Heart left ventricle (tissue), 16 donors: ENCODE data around the gene MYH6. TPM values are rescaled to one million over a fixed set of nuclear protein-coding genes. Genes with fewer than 3 reads are reported as not detected.
A peak's percentile ranks its signal among the peaks of the same experiment; 100 is the strongest.

Experiments used
- ATAC-seq, 4 donors: fragments of 200-7000 bp; cut with Tn5 transposase; one replicate each; pipeline ENCODE4 v1.9.1; 2020 to 2022; ENCODE audit warnings: moderate library complexity in 4 of 4, mild to moderate bottlenecking in 3 of 4, moderate number of reproducible peaks in 1 of 4
- DNase-seq, 5 donors: peaks; one replicate each; pipeline ENCODE4 v3.0.0-alpha.2; 2020
- H3K27ac ChIP-seq, 12 donors: fragments of 200-600 bp; sonication (generic) in 4 of 12; one replicate each; pipeline versions ENCODE4 v1.5.0 to v1.8.0; 2016 to 2022; ENCODE audit warnings: mild to moderate bottlenecking in 2 of 12
- H3K27me3 ChIP-seq, 9 donors: fragments of 200-600 bp; sonication (generic) in 2 of 9; one replicate each; pipeline versions ENCODE4 v1.5.1 to v1.8.0; 2016 to 2022; ENCODE audit warnings: mild to moderate bottlenecking in 3 of 9
- H3K36me3 ChIP-seq, 9 donors: fragments of 200-600 bp; sonication (generic) in 2 of 9; one replicate each; pipeline versions ENCODE4 v1.5.0 to v1.8.0; 2018 to 2022; ENCODE audit warnings: mild to moderate bottlenecking in 2 of 9
- H3K4me1 ChIP-seq, 12 donors: fragments of 200-600 bp; sonication (generic) in 4 of 12; one replicate each; pipeline versions ENCODE4 v1.5.0 to v1.8.0; 2016 to 2022; ENCODE audit warnings: mild to moderate bottlenecking in 3 of 12
- H3K4me3 ChIP-seq, 12 donors: fragments of 200-600 bp; sonication (generic) in 4 of 12; one replicate each; pipeline versions ENCODE4 v1.5.0 to v1.8.0; 2017 to 2022; ENCODE audit warnings: mild to moderate bottlenecking in 9 of 12, moderate library complexity in 4 of 12
- H3K9me3 ChIP-seq, 12 donors: fragments of 200-600 bp; sonication (generic) in 4 of 12; one replicate each; pipeline versions ENCODE4 v1.5.0 to v1.8.0; 2016 to 2022; ENCODE audit warnings: mild to moderate bottlenecking in 1 of 12
- POLR2A ChIP-seq, 2 donors: fragments of 450-650 bp; IDR thresholded peaks; one replicate each; pipeline ENCODE4 v1.6.1; 2017; ENCODE audit warnings: antibody characterized with exemption in 2 of 2, mild to moderate bottlenecking in 2 of 2, moderate library complexity in 2 of 2
- WGBS, 4 donors: extraction: QIAGEN DNeasy Blood & Tissue Kit in 2 of 4; methylation state at CpG; one replicate each; pipeline versions ENCODE4 v1.1.5 to v1.1.7; 2013 to 2018; 5-methylcytosine and 5-hydroxymethylcytosine counted together
- intact Hi-C, 10 donors: fragments of 100-400 bp; cut with DNase I; formaldehyde crosslinking; loops; one replicate each; pipeline versions ENCODE4 v1.11.1 to v1.14.2; 2022
- polyA plus RNA-seq, 2 donors: library from polyadenylated mRNA; stranded (reverse); fragments of 200-250 nt; gene quantifications; one replicate each; pipeline ENCODE4 v1.2.3, GENCODE V29; 2013
- total RNA-seq, 9 donors: library from RNA; depleted of rRNA in 2 of 9; stranded (reverse); fragments of >200 nt in 2 of 9; fragmentation: NEBNext Ultra II Directional in 3 of 9; extraction: Animal tissue kit (Norgen Biotek cat#: 25700) in 3 of 9; gene quantifications; one replicate each; pipeline versions ENCODE4 v1.1.0 to v1.2.4, GENCODE V29; 2016 to 2023
- TF ChIP-seq, protein P1 (sequence below), 12 donors: fragments of 200-600 bp; sonication (generic) in 4 of 12; IDR thresholded peaks; one replicate each; pipeline versions ENCODE4 v1.5.0 to v1.8.0; 2018 to 2022; ENCODE audit warnings: antibody characterized with exemption in 12 of 12, mild to moderate bottlenecking in 5 of 12
- donor health status: ischemic (EF 13 %, LVEDD 7.1; RV severe dilation, severe dysfunction).
- donor health status: healthy with polysubstance abuse.
- donor health status: DM: no; HTN: yes; CAD: no.
- donor health status: DM: no; HTN: no; CAD: no.
- donor health status: ischemic (EF 25% LVEDD 6.9; RV normal size, moderate dysfunction).
- donor health status: ischemic (EF 25% LVEDD 5.7; RV mildly dilated, moderate dysfunction).
- donor health status: healthy.
- donor health status: DM: yes; HTN: yes; CAD: no.
- donor health status: ischemic (EF 35%, LVEDD 5.7; RV mildly dilated, moderate dysfunction).
- donor health status: nonischemic (EF 11% LVEDD 7.7; RV severe dilation, severe dysfunction).
- donor health status: DM: yes; HTN: yes; CAD: no.
- donor health status: PGD.
- donor health status: ischemic (EF 29% LVEDD 5.4; RV normal size, mild dysfunction).
- donor health status: nonischemic (EF 23%, LVEDD 6.1; RV moderate dilation, normal function).

Gene MYH6
- total and polyA plus RNA-seq, 11 donors, result 76.8 to 5,104 (median 1,271) TPM

DNA sequence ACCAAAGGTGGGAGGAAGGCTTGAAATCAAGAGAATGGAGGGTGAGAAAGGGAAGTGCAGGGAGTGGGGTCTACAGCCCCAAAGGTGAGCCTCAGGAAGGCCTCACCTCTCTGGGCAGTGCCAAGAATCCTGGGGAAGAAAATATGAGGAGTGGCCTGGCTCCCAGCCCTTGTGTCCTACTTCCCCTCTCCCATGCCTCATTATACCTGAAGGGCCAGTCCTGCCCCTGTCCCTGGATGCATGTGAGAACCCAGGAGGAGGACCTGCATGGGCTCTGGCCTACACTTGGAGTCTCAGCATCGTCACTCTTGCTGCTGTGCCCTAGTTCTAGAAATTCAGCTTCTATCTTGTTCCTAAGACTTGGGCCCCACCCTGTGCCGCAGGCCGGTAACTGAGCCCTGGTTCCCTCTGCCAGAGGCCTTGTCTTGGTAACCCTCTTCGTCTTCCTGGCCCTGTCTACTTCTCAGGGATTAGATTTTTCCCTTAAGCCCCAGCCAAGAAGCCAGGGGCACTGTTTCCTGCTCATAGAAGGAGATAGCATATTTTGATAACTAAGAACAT lies 38.3 kb upstream of the MYH6 start:
- 34 to 42% (median 36%) methylated on average over 4 of the region's 4 CpGs for WGBS, 4 donors
- intact Hi-C loops, result loop anchor here in 7 of 10 donors (2.0 to 10.0 kb wide), 6 partner anchors 39 to 120 kb away; partner anchors contain the start of gene MYH6 (in 1 of the 7)

DNA sequence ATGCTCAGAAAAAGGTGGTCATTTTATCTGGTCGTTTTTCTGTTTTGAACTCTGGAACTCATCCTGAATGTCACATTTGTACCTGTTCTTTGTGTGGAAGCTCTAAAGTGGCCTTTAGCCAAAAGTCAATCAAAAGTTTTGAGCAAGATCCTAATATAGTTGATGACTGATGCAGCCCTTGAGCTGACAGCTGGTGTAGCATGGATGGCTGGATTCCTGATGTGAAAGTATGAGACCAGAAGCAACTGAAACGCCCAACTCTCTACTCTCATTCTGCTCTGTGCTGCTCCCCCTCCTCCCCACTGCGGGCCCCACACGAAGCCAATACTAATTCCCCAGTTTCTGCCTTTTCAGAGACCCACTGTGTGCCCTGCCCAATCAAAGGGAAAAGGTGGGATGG lies 37.7 kb upstream of the MYH6 start:
- ATAC-seq, result peak in 1 of 4 donors; percentile 15
- 44 to 49% (median 44%) methylated on average over 4 of the region's 4 CpGs for WGBS, 4 donors

More for the DNA sequence above, 38.3 kb upstream of the MYH6 start:
- no peaks in the 10 kb centered on the region for H3K36me3 ChIP-seq
- TF ChIP-seq, protein P1, sequence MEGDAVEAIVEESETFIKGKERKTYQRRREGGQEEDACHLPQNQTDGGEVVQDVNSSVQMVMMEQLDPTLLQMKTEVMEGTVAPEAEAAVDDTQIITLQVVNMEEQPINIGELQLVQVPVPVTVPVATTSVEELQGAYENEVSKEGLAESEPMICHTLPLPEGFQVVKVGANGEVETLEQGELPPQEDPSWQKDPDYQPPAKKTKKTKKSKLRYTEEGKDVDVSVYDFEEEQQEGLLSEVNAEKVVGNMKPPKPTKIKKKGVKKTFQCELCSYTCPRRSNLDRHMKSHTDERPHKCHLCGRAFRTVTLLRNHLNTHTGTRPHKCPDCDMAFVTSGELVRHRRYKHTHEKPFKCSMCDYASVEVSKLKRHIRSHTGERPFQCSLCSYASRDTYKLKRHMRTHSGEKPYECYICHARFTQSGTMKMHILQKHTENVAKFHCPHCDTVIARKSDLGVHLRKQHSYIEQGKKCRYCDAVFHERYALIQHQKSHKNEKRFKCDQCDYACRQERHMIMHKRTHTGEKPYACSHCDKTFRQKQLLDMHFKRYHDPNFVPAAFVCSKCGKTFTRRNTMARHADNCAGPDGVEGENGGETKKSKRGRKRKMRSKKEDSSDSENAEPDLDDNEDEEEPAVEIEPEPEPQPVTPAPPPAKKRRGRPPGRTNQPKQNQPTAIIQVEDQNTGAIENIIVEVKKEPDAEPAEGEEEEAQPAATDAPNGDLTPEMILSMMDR (IDR thresholded peaks at IDR 0.05), result peak in 7 of 12 donors; percentile 21 to 51 (median 38)
- TF ChIP-seq POLR2A (IDR thresholded peaks at IDR 0.05), result no peak
- no peak overlapping the region for H3K4me3 ChIP-seq
- peak overlapping the region in 8 of 12 donors; percentile 6 to 97 (median 72) for H3K27ac ChIP-seq
- DNase-seq, result no peak
- H3K27me3 ChIP-seq, result peaks cover 0 to 6% (median 0%) of the 10 kb centered on the region in 9 donors
- H3K9me3 ChIP-seq, result no peaks in the 10 kb centered on the region
- peaks cover 0 to 41% (median 15%) of the 10 kb centered on the region in 12 donors for H3K4me1 ChIP-seq
- ATAC-seq, result peak; percentile 10 to 47 (median 30)

DNA sequence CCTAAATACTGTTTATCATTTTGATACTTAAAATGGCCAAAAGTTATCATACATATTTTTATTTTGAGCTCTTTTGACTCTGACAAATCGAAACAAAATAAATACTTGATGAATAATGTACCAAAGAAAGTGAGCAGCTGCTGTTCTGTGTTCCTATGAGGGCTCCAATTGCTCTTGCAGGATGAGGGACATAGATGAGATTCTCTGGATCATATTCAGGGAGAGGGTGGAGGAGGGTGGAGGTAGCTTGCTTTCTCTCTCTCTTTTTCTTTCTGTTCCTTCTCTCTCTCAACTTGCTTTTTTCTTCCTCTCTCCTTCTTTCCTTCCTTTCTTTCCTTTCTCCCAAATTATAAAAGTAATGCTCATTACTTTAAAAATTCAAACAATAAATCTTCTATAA lies 36.2 kb upstream of the MYH6 start:
- DNase-seq (no peak), ATAC-seq (peak in 3 of 4 donors; percentile 23 to 31 (median 27))
- WGBS, 4 donors, result 31 to 41% (median 34%) methylated on average over 1 of the region's 1 CpG
- Histone ChIP-seq H3K4me3 (peak overlapping the region in 9 of 12 donors; percentile 14 to 45 (median 30)), H3K36me3 (no peaks in the 10 kb centered on the region), H3K4me1 (peaks cover 0 to 51% (median 24%) of the 10 kb centered on the region in 12 donors), H3K9me3 (no peaks in the 10 kb centered on the region), H3K27me3 (no peaks in the 10 kb centered on the region), H3K27ac (peak overlapping the region in 8 of 12 donors; percentile 67 to 97 (median 92))
- intact Hi-C loops, result loop anchor here in 2 of 10 donors (5.0 to 10.0 kb wide), 2 partner anchors 37 to 60 kb away; partner anchors contain the start of gene MYH6 (in 1 of the 2)
- no peak for TF ChIP-seq POLR2A (IDR thresholded peaks at IDR 0.05)
- TF ChIP-seq, protein P1 (IDR thresholded peaks at IDR 0.05), result no peak

More for the DNA sequence above, 37.7 kb upstream of the MYH6 start:
- Histone ChIP-seq H3K4me1 (peaks cover 0 to 47% (median 18%) of the 10 kb centered on the region in 12 donors), H3K36me3 (no peaks in the 10 kb centered on the region), H3K9me3 (no peaks in the 10 kb centered on the region), H3K27me3 (peaks cover 0 to 6% (median 0%) of the 10 kb centered on the region in 9 donors), H3K27ac (peak overlapping the region in 8 of 12 donors; percentile 6 to 97 (median 78)), H3K4me3 (no peak overlapping the region)
- intact Hi-C loops, result loop anchor here in 7 of 10 donors (2.0 to 10.0 kb wide), 6 partner anchors 38 to 119 kb away; partner anchors contain the start of gene MYH6 (in 1 of the 7)
- no peak for DNase-seq
- TF ChIP-seq, protein P1 (IDR thresholded peaks at IDR 0.05), result no peak
- no peak for TF ChIP-seq POLR2A (IDR thresholded peaks at IDR 0.05)

DNA sequence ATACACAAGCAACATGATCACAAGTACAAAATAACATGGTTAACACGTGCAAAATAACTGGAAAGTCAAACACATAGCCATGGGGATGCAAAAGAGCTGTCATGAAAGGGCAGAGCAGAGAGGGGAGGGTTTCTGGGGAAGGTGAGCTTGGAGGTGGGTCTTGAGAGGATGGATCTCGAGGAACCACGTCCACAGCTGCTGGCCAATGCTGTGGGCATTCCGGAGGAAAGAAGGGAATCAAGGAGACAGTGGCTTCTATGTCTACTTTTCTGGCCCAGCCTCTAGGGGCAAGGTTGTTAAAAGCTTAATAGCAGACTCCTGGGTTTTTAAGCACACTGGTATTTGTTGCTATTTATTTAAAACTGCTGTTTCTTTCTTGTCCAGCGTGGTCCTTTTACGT lies 35.8 kb upstream of the MYH6 start:
- no peak for TF ChIP-seq POLR2A (IDR thresholded peaks at IDR 0.05)
- TF ChIP-seq, protein P1 (IDR thresholded peaks at IDR 0.05), result no peak
- WGBS, 4 donors, result 42 to 50% (median 46%) methylated on average over 6 of the region's 6 CpGs
- Histone ChIP-seq H3K27me3 (no peaks in the 10 kb centered on the region), H3K27ac (peak overlapping the region in 8 of 12 donors; percentile 67 to 97 (median 92)), H3K4me3 (peak overlapping the region in 9 of 12 donors; percentile 14 to 45 (median 30)), H3K9me3 (no peaks in the 10 kb centered on the region), H3K36me3 (no peaks in the 10 kb centered on the region), H3K4me1 (peaks cover 0 to 55% (median 27%) of the 10 kb centered on the region in 12 donors)
- ATAC-seq, result peak in 1 of 4 donors; percentile 3
- intact Hi-C loops, result loop anchor here in 3 of 10 donors (2.0 to 10.0 kb wide), 3 partner anchors 35 to 59 kb away; partner anchors contain the start of gene MYH6 (in 2 of the 3)
- no peak for DNase-seq
